ENCODE measurements around the gene KREMEN2.
"Not testable (repeated sequence)": the region's sequence is repeated elsewhere in the genome, so short reads cannot be mapped to it uniquely, and the experiment has no call there.

Gene KREMEN2

GRCh38 chr16:2963723-2964474 is at the start of gene KREMEN2:
TSS of gene KREMEN2 (plus strand) at chr16:2964275. CDS start at chr16:2964521, 246 bp downstream.
- peak; percentile 73 for DNase-seq

- DNase-seq: no peak
Observed at GRCh38 chr16:2915196-2915929, 48.7 kb upstream of the KREMEN2 start.

GRCh38 chr16:2919511-2920255 is 44.4 kb upstream of the KREMEN2 start:
- peak; percentile 81 for DNase-seq

GRCh38 chr16:2923481-2923880 is 40.6 kb upstream of the KREMEN2 start:
- DNase-seq: no peak

- no peak for DNase-seq
Observed at GRCh38 chr16:2924901-2925755, 38.9 kb upstream of the KREMEN2 start.

GRCh38 chr16:2925951-2926649 is 38.0 kb upstream of the KREMEN2 start:
- no peak for DNase-seq

- DNase-seq: no peak
Observed at GRCh38 chr16:2926650-2926999, 37.5 kb upstream of the KREMEN2 start.

GRCh38 chr16:2927010-2927646 is 36.9 kb upstream of the KREMEN2 start:
- peak; percentile 93 for DNase-seq

GRCh38 chr16:2928151-2928550 is 35.9 kb upstream of the KREMEN2 start:
- not testable (repeated sequence) for DNase-seq

GRCh38 chr16:2928796-2929195 is 35.3 kb upstream of the KREMEN2 start:
- no peak for DNase-seq

- DNase-seq: no peak
Observed at GRCh38 chr16:2929693-2930092, 34.4 kb upstream of the KREMEN2 start.

GRCh38 chr16:2930236-2930635 is 33.8 kb upstream of the KREMEN2 start:
- no peak for DNase-seq

- not testable (repeated sequence) for DNase-seq
Observed at GRCh38 chr16:2931231-2931914, 32.7 kb upstream of the KREMEN2 start.

- no peak for DNase-seq
Observed at GRCh38 chr16:2933136-2933535, 30.9 kb upstream of the KREMEN2 start.

GRCh38 chr16:2933701-2934100 is 30.4 kb upstream of the KREMEN2 start:
- no peak for DNase-seq

GRCh38 chr16:2934450-2934849 is 29.6 kb upstream of the KREMEN2 start:
- no peak for DNase-seq

- DNase-seq: no peak
Observed at GRCh38 chr16:2936436-2937011, 27.6 kb upstream of the KREMEN2 start.

- DNase-seq: no peak
Observed at GRCh38 chr16:2937170-2937569, 26.9 kb upstream of the KREMEN2 start.

- DNase-seq: no peak
Observed at GRCh38 chr16:2938206-2938605, 25.9 kb upstream of the KREMEN2 start.

- no peak for DNase-seq
Observed at GRCh38 chr16:2939968-2940367, 24.1 kb upstream of the KREMEN2 start.

- no peak for DNase-seq
Observed at GRCh38 chr16:2942045-2942444, 22.0 kb upstream of the KREMEN2 start.

Data from activated CD8-positive, alpha-beta memory T cell treated with anti-CD3 and anti-CD28 coated beads for 24 hours (primary cell).